AG09309 (cell line): Measurements from ENCODE around the gene ATP6V1A.

Source experiments
- DNase-seq: peaks from one replicate; pipeline ENCODE4 v3.0.0-alpha.2; 2010; ENCODE audit warnings: low read depth
- H3K4me3 ChIP-seq: 2 replicates; pipeline ENCODE4 v1.5.1; 2011; ENCODE audit warnings: mild to moderate bottlenecking, low read depth, low read length, moderate library complexity; ENCODE audit not compliant: control insufficient read depth
- TF ChIP-seq, protein P1 (sequence below): IDR thresholded peaks from 2 replicates; pipeline ENCODE4 v1.5.1; 2011; ENCODE audit warnings: mild to moderate bottlenecking, low read depth, low read length, inconsistent platforms; ENCODE audit not compliant: insufficient read depth, control insufficient read depth; ENCODE audit errors: missing control alignments

ATP6V1A gene

DNA sequence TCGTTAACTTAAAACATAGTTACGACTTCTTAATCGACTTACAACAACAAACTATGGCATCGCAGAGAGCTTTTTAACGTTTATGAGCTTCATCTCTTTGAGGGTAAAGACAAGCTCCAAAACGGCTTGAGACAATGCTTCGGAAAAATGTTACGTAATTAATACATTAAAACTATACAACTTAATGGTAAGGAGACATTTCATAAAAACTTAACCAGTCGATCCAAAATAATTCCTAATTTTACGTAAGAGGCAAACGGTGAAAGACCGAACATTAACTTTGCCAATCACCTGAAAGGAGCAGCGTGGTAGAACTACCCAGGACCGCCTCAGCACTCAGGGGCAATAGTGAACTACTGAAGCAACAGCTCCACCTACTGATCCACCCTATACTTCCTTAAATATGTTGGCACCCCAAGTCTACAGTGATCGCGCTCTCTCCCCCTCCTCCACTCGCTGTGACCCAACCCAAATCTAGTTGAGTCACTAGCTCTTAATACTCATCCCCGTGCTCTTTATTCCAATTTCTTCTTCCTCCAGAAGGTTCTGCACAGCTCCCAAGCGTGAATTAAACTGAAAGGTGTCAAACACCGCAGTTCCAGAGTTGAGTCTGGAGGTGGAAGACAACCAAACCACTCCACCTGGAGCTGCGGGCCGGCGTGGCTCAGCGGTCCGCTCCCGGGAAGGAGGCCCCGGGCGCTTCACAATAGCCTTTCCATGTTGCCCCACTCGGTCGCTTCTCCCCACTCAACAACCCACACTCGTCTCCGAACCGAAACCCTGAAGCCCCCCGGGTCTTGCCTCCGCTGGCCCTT is 1.7 kb upstream of the ATP6V1A start:
- DNase-seq, result peak; percentile 85
- TF ChIP-seq, protein P1, sequence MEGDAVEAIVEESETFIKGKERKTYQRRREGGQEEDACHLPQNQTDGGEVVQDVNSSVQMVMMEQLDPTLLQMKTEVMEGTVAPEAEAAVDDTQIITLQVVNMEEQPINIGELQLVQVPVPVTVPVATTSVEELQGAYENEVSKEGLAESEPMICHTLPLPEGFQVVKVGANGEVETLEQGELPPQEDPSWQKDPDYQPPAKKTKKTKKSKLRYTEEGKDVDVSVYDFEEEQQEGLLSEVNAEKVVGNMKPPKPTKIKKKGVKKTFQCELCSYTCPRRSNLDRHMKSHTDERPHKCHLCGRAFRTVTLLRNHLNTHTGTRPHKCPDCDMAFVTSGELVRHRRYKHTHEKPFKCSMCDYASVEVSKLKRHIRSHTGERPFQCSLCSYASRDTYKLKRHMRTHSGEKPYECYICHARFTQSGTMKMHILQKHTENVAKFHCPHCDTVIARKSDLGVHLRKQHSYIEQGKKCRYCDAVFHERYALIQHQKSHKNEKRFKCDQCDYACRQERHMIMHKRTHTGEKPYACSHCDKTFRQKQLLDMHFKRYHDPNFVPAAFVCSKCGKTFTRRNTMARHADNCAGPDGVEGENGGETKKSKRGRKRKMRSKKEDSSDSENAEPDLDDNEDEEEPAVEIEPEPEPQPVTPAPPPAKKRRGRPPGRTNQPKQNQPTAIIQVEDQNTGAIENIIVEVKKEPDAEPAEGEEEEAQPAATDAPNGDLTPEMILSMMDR, result peak; percentile 61
- peak overlapping the region; percentile 100 for H3K4me3 ChIP-seq

DNA sequence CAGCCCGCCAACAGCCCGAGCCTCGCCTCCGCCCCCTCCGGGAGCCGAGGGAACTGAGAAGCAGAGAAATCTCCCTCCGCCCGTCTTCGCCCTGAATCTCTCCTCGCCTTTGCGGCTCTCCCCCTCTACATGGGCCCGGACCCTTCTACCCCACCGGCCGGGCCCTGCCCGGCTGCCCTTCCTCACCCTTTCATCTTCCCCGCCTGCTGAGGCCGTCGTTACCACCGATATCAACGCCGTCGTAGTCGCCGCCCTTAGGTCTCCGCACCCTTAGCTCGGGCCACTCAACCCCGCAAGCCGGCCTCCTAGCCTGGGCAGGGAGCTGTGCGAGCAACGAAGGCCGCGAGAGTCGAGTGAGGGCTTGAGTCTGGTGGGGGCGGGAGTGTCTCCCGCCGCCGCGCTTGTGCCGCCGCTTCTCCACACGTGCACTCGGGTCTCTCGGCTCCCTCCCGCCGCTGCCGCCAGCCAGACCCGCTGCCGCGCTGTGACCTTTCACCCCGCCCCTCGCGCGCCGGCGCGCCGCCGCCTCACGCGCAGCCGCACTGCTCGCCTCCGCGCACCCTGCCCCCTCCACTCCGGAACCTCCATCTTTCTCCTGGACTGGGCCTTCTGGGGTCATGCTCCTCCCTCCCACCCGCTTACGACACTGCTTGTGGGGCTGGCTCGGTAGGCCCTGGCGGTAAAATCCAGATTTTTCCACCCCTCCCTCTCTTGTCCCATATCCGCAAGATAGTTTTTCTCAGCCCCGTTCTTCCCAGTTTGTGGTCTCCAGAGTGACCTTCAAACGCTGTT is 883 bp upstream of the ATP6V1A start, which contains the start of gene NAA50:
Gene NAA50 (minus strand): TSS at position 494 of the 792 bp plus-strand sequence. CDS start 300 bp downstream, at position 194.
- TF ChIP-seq, protein P1, result peak; percentile 47
- DNase-seq, result peak; percentile 77
- peak within 1 kb of the TSS; percentile 100 for H3K4me3 ChIP-seq

DNA sequence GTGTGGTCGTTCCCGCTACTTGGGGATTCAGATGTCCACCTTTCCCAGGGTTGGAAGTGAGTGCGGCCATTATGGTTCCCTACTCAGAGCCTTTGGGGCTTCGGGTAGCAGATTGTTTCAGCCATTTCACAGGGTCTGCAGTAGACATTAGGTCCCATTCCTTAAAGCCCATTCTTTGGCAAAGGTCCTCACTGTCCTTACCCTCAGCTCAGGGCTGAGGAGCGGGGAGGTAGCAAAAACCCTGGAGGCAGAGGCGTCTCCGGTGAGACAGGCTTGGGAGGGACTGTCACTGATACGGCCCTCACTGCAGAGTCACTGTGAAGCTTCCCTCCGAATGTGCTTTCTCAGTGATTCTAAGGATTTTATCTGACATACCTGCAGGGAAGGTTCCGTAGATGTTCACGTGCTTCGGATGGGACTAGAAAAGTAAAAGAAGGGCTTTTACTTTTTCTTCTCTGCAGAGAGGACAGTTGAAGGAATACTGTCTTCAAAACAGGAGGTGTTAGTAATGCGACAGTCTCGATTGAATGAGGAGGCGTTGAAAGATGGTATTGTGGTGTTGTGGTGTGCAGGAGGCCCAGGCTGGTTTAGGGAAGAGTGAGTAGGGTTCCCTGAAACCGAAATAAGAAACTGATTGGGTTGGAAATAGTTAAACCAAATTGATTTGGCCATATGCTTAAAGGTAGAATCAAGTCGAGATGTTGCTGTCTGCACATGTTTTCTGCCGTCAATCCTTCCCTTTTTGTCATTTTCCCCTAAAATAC is 630 bp downstream of the ATP6V1A start:
- DNase-seq, result no peak
- TF ChIP-seq, protein P1, result no peak
- peak overlapping the region; percentile 100 for H3K4me3 ChIP-seq

DNA sequence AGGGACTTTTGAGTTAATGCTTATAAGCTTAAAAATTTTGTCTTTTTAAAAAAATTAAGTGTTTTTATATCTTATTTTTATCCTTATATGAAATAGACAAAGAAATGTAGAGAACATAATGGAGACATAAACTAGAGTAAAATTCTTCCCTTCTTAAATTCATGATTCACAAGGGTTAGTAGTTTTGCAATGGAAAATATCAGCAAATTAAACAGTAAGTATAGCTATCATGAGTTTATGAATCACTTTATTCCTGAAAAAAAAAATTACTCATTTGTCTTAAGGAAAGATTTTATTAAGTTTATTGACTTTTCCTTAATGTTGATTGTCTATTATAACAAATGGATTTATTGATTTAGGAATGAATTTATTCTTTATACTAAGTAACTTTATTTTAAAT is 4.3 kb downstream of the ATP6V1A start:
- no peak for DNase-seq
- H3K4me3 ChIP-seq, result no peak overlapping the region
- TF ChIP-seq, protein P1, result no peak

DNA sequence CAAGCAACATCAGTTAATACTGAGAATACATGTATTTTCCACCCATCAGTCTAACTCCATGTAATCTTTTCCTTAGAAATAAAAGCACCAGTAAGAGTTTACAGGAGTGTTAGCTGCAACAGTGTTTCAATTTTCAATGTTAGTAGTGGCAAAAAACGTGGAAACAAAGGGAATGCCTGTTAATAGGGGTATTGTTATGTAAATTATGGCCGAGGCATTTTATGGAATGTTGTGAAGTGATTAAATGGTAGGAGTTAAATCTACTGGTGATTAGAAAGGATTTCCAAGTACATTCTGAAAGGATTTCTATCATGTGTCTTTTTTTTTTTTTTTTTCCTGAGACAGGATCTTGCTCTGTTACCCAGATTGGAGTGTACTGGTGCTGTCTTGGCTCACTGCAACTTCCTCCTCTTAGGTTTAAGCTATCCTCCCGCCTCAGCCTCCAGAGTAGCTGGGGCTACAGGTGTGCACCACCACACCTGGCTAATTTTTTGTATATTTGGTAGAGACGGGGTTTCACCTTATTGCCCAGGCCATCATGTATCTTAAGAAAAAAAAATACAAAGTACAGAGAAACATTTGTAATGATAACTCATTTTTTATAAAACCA is 6.6 kb downstream of the ATP6V1A start:
- TF ChIP-seq, protein P1, result no peak
- H3K4me3 ChIP-seq, result no peak overlapping the region
- no peak for DNase-seq
